ENCODE results near the gene ADAMTSL5.
A peak's percentile ranks its signal among the peaks of the same experiment; 100 is the strongest.

ADAMTSL5 gene

DNA sequence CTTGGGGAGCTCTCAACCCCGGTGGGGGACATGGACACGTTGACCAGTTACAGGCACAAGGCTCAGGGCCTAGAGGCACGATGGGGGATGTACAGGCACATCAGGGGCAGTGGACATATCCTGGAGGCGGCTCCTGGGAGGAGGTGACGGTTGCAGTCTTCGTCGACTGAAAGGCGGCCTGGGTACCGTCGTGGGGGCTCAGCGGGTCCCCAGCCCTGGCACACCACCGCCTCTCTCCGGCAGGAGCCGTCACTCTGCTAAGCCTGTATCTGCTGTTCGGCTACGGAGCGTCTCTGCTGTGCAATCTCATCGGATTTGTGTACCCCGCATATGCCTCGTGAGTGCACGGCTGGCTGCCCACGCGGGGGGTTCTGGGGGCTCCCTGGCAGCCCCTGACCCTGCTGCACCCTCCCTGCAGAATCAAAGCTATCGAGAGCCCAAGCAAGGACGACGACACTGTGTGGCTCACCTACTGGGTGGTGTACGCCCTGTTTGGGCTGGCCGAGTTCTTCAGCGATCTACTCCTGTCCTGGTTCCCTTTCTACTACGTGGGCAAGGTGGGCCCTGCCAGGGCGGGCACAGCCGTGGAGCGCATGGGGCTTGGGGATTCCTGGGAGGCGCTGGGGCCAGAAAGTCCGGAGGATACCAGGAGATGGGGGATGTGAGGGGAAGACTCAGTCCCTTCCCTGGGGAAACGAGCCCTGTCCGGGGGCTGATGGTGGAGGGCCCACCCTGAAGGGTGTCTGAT lies 17.6 kb downstream of the ADAMTSL5 start:
- no peak for DNase-seq

- no peak for DNase-seq
Measured at GRCh38 chr19:1494115-1494815, 18.6 kb downstream of the ADAMTSL5 start.

- DNase-seq: no peak
Measured at GRCh38 chr19:1492474-1493006, 20.3 kb downstream of the ADAMTSL5 start.

DNA sequence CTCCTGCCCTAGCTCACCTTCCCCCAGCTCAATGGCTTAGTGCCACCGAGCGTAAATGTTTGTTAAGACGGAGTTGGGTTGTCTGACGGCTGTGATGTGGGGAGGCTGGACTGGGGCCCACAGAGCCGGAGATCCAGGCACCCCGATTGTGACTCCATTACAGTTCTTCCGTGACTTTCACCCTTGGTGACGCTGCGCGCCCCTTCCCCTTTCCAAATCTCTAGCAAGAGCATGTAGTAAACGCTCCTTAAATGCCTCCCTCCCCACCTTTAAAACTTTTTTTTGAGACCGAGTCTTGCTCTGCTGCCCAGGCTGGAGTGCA lies 21.0 kb downstream of the ADAMTSL5 start:
- no peak for DNase-seq

DNA sequence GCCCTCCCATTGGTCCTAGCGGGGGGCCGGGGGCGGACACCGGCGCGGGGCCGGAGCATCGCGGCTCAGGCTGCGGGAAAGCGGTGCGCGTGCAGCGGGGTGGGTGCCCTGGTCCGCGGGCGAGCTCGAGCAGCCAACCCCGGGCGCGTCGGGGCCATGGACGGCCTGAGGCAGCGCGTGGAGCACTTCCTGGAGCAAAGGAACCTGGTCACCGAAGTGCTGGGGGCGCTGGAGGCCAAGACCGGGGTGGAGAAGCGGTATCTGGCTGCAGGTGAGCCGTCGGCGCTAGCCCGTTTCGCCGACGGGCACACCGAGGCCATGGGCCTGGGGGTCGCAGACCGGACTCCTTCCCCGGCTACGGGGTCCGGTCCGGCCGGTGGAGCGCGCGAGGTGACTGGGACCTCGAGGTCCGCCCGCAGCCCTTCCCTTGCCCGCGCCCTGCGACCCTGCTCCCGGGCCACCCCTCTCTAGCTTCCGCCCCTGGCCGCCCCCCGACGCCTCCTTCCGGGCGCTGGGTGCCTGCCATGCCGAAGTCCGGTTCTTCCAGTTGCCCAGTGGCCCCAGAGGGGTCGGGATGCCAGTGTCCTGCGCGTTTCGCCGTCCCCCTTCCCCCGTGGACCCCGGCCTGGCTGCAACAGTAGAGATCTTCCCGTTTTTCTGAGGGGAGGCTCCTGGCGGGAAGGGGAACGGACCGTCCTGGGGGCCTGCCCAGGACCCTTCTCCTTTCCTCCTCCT lies 21.5 kb downstream of the ADAMTSL5 start, which contains the start of gene REEP6:
Gene REEP6, plus strand, starts transcription at position 68 of the 735 bp plus-strand sequence. Its CDS starts 89 bp downstream, at position 157.
- DNase-seq: no peak

DNA sequence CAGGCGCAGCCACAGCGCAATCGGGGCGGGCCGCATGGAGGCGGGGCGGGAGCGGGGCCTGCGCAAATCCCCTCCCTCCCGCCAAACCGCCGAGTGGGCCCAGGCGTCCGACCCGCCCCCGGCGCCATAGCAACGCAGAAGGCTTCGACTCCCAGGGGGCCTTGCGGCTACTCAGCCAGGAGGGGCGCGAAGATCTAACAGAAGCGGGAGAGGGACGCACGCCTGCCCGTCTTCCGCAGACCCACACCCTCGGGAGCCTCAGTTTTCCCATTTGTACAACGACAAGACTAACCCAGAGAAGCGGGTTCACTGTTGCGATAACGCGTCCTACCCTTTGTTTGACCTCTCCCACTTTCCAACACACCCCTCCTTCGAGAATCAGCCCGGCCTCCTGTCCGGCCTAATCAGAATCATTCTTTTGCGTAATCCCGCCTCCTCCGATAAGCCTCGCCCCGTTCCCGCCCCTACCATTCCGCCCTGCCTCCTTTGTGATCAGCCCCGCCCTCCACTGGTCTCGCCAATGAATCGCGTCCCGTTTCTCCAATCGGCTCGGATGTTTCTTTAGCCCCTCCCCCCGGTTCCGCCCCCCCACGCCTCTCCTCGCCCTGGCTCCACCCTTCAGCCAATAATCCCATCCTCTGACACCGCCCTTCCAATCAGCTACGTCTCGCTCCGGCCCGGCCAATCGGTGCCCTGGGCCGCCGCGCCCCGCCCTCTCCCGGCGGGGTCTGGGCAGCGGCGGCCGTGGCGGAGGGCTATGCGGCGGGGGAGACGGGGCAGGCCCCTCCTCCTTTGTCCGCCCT lies 22.3 kb downstream of the ADAMTSL5 start, which contains the start of gene PCSK4:
Gene PCSK4, minus strand, starts transcription at position 40 of the 803 bp plus-strand sequence. Its CDS starts 4 bp downstream, at position 36.
- DNase-seq: peak; percentile 99

- no peak for DNase-seq
Measured at GRCh38 chr19:1489463-1490310, 23.1 kb downstream of the ADAMTSL5 start.

DNA sequence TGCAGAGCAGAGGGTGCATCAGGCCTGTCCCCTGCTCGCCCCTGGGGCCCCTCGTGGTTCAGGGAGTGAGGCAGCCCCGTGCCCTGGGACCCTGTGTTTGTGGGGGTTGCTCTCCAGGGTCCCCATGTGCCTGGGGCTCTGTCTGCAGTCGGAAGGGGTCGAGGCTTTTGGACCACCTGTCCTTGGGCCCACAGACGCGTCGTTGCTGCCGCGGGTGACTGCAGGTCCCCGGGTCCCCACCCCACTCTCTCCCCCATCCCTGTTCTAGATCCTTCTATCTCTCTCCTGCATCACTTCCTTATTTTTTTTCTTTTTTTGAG lies 24.6 kb downstream of the ADAMTSL5 start:
- DNase-seq: no peak

DNA sequence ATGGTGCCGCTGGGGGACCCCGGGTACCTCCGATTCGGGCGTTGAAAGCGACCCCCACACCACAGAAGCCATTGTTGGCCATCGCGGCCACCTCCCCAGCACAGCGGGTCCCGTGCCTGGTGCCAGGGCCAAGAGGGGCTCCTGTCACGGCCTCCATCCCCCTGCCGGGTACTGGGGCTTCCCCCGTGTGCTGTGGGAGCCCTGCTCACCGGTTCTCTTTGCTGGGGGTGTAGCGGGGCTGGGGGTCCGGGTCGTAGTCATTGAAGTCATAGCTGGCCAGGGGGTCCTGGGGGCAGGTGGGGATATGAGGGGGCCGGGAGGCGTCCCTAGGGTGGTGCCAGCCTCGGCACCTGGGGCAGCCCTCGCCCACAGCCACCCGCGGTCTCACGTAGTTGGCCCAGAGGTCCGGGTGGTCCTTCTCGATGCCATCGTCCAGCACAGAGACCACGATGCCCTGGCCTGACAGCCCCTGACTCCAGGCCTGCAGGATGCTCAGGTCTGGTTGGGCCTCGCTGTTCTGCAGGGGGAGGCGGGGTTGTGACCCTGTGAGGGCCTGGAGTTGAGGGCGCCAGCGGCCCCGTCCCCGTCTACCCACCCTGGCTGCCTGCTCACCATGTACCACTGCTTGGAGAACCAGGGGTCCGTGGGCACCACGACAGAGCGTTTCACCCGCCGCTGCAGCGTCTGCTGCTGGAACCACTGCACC lies 25.1 kb downstream of the ADAMTSL5 start:
- no peak for DNase-seq

GRCh38 chr19:1486720-1487575 lies 25.9 kb downstream of the ADAMTSL5 start:
- no peak for DNase-seq

DNA sequence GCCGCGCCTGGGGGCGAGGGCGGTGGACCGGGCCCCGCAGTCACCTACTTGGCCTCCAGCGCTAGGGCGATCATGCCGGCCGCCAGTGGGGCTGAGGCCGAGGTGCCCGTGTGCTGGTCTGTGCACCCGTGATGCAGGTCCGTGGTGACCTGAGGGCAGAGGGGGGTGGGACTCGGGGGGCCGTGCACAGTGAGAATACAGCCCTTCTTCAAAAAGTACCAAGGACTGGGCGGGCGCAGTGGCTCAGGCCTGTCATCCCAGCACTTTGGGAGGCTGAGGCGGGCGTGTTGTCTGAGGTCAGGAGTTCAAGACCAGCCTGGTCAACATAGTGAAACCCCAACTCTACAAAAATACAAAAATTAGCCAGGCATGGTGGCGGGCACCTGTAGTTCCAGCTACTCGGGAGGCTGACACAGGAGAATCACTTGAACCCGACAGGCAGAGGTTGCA lies 28.8 kb downstream of the ADAMTSL5 start:
- no peak for DNase-seq

- no peak for DNase-seq
Measured at GRCh38 chr19:1483131-1483978, 29.5 kb downstream of the ADAMTSL5 start.

DNA sequence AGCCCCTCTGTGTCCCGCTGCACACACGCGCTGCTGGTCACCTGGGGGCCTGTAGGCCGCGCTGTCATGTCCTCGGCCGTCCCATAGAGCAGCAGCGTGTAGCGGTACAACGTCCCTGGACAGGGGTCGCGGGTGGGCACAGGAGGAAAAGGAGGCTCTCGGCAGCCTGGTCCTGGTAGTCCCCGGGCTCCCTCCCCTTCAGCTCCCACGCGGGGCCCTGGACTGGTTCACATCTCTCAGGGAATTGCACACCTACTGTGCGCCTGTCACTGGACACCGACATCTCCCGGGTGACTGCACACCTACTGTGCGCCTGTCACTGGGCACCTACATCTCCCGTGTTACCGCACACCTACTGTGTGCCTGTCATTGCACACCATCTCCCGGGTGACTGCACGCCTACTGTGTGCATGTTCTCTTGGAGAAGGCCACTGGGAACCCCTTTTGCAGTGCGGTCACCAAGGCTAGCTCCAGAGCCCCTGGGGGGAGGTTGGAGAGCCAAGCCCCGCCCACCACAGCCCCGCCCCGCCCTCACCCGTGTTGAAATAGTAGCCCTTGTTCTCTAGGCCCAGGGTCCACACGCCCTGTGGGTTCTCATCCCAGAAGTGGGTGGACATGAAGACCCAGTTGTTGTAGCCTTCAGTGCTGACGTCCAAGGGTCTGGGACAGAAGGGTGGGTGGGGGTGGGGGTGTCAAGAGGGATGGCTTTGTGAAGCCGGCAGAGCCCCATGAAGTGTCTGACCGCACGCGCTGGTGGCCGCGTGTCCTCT lies 30.3 kb downstream of the ADAMTSL5 start:
- no peak for DNase-seq

- no peak for DNase-seq
Measured at GRCh38 chr19:1481893-1482360, 30.9 kb downstream of the ADAMTSL5 start.

DNA sequence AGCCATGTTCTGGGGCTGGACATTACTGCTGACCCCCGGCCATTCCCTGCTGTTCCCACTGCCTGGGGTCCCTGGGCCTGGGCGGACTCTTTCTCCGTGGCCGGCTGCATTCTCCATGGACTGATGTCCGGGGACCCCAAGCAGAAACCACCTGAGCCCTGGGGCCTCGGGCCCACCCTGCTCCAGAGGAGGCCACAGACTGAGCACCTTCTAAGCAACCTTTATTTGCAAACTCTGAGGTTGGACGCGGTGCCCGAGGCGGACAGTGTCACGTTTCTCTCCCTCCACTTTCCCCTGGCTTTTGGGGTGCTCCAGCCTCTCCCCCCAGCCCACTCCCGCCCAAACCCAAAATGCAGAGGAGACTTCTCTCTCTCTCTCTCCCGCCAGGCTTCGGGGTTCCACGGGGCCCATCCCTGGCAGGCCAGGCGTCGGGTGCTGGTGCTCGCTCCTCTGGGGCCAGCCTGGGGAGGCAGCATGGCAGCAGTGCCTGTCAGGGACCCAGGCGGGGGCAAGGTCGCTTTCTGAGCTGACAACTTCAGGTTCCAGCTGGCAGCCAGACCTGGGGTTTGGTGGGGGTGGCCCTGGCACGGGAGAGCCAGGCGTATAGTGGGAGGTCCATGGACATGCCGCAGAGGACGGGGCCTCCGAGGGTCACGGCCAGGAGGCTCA lies 31.5 kb downstream of the ADAMTSL5 start:
- no peak for DNase-seq

DNA sequence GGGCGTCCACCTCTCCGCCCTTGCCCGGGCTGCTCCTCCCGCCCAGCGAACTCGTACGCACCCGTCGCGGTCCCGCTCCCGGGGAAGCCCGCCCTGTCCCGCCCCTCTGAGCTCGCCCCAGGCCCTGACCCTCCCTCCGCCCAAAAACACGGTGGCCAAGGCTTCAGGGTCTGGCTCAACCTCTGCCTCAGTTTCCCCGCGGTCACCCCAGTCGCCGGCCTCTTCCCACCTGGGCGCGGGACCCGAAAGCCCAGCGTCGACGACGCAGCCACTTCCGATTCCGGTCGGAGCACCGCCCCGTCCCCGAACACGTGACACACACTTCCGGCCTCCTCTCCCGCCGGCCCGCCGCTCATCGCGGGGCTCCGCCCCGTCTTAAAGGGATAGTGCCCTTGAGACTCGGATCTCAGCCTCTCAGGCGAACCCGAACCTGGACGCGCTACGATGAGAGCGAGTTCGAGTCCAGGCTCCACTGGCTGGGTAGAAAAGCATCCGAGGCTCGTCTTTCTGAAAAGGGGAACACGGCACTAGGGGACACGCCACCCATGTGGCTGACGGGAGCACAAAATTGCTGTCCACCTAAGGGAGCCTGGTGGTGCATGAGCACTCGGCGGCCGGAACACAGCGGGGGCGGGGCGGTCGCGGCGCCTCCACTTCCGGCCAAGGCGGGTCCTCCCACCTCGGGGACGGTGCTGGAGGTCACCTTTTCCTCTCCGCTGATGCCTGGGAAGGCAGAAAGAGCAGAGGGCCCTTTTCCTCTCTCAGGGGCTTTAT lies 33.7 kb downstream of the ADAMTSL5 start, which contains the start of gene C19orf25:
Gene C19orf25, minus strand, starts transcription at position 282 of the 774 bp plus-strand sequence. CDS start 312 bp downstream, outside the sequence.
- DNase-seq: peak; percentile 95
